Keratinocyte (primary cell): Measurements from ENCODE around the gene TKT. TPM values are rescaled to one million over a fixed set of nuclear protein-coding genes. Genes with fewer than 3 reads are reported as not detected.

Experiments
- DNase-seq: peaks from one replicate; pipeline ENCODE4 v3.0.0-alpha.2; 2011; ENCODE audit warnings: low read depth, missing footprints, low spot score
- FAIRE-seq: peaks from 2 replicates; lab custom pipeline; 2011; peaks lifted over from hg19 to GRCh38; lab: Jason Lieb, UNC
- H2AFZ ChIP-seq: 2 replicates; pipeline ENCODE4 v1.6.0; 2012; ENCODE audit warnings: low read length, control low read depth, inconsistent platforms; ENCODE audit not compliant: control insufficient read depth
- H3K27ac ChIP-seq: 2 replicates; pipeline ENCODE4 v1.5.1; 2011; ENCODE audit warnings: low read length; ENCODE audit not compliant: control insufficient read depth, insufficient read depth
- H3K27me3 ChIP-seq: 3 replicates; pipeline ENCODE4 v1.6.0; 2011; ENCODE audit warnings: low read length; ENCODE audit not compliant: control insufficient read depth, insufficient read depth; ENCODE audit errors: extremely low read depth
- H3K36me3 ChIP-seq, 2 experiments: 2 replicates in 1 of 2; 3 replicates in 1 of 2; pipeline ENCODE4 v1.5.1; 2011; ENCODE audit warnings: low read length in 2 of 2, mild to moderate bottlenecking in 1 of 2; ENCODE audit not compliant: control insufficient read depth in 2 of 2, insufficient read depth in 2 of 2; ENCODE audit errors: extremely low read depth in 1 of 2
- H3K4me1 ChIP-seq: 3 replicates; pipeline ENCODE4 v1.5.1; 2011; ENCODE audit warnings: low read length; ENCODE audit not compliant: control insufficient read depth, insufficient read depth; ENCODE audit errors: extremely low read depth
- H3K4me2 ChIP-seq: 3 replicates; pipeline ENCODE4 v1.6.0; 2011; ENCODE audit warnings: low read depth, low read length; ENCODE audit not compliant: control insufficient read depth, insufficient read depth; ENCODE audit errors: extremely low read depth
- H3K4me3 ChIP-seq, 3 experiments: fragments of 200-600 bp in 1 of 3; sonication (generic) in 1 of 3; 2 replicates in 2 of 3; 3 replicates in 1 of 3; pipeline ENCODE4 v1.5.1; 2011 to 2016; ENCODE audit warnings: low read length in 3 of 3, mild to moderate bottlenecking in 3 of 3, control low read depth in 2 of 3, inconsistent platforms in 1 of 3, low read depth in 1 of 3, mixed read lengths in 1 of 3, mixed run types in 1 of 3, moderate library complexity in 1 of 3; ENCODE audit not compliant: control insufficient read depth in 2 of 3, insufficient read depth in 2 of 3; ENCODE audit errors: extremely low read depth in 1 of 3
- H3K79me2 ChIP-seq: 2 replicates; pipeline ENCODE4 v1.6.0; 2012; ENCODE audit warnings: low read length; ENCODE audit not compliant: control insufficient read depth, insufficient read depth
- H3K9ac ChIP-seq: 3 replicates; pipeline ENCODE4 v1.6.0; 2011; ENCODE audit warnings: low read length; ENCODE audit not compliant: control insufficient read depth, insufficient read depth; ENCODE audit errors: extremely low read depth
- H3K9me1 ChIP-seq: 3 replicates; pipeline ENCODE4 v1.6.0; 2011; ENCODE audit warnings: low read length; ENCODE audit not compliant: control insufficient read depth, insufficient read depth; ENCODE audit errors: extremely low read depth
- H3K9me3 ChIP-seq: 2 replicates; pipeline ENCODE4 v1.5.1; 2012; ENCODE audit warnings: low read depth, low read length; ENCODE audit not compliant: control insufficient read depth
- H4K20me1 ChIP-seq: 3 replicates; pipeline ENCODE4 v1.6.0; 2011; ENCODE audit warnings: low read length; ENCODE audit not compliant: control insufficient read depth, insufficient read depth; ENCODE audit errors: extremely low read depth
- CTCF ChIP-seq, 3 experiments: IDR thresholded peaks in 1 of 3; conservative IDR thresholded peaks in 1 of 3; optimal IDR thresholded peaks in 1 of 3; 2 replicates in 2 of 3; 3 replicates in 1 of 3; pipeline versions ENCODE3 to v1.5.1; 2011; ENCODE audit warnings: low read length in 3 of 3, mild to moderate bottlenecking in 3 of 3, moderate library complexity in 2 of 3, control low read depth in 1 of 3, inconsistent platforms in 1 of 3; ENCODE audit not compliant: insufficient read depth in 2 of 3; ENCODE audit errors: extremely low read depth in 1 of 3
- EZH2 ChIP-seq: IDR thresholded peaks from one replicate; pipeline ENCODE4 v1.6.1; 2012; ENCODE audit warnings: inconsistent platforms, mild to moderate bottlenecking, low read length, moderate library complexity
- dilution Hi-C: fragments of 300-500 bp; cut with MboI; formaldehyde crosslinking; loops from one replicate; pipeline ENCODE4 v1.7.0; 2020; ENCODE audit warnings: low sequenced_read_pairs; ENCODE audit not compliant: extremely low pct_ligation_motif_present
- polyA plus RNA-seq, 5 experiments: library from polyadenylated mRNA; depleted of rRNA in 3 of 5; stranded (reverse) in 3 of 5; stranded (forward) in 1 of 5; unstranded in 1 of 5; fragments of >200 nt; gene quantifications; 1 replicate in 1 of 5; 2 replicates in 3 of 5; 3 replicates in 1 of 5; pipeline versions ENCODE4 v1.2.1 to v1.2.3, GENCODE V29; 2011 to 2012; ENCODE audit warnings: missing spikeins in 2 of 5, low read depth in 1 of 5, low replicate concordance in 1 of 5

TKT gene
- polyA plus RNA-seq, 1 donor (not counting 4 experiments of a cell fraction or from before 2014, with no cell fraction given), result 266 TPM

GRCh38 chr3:53243785-53244184 lies 12.0 kb downstream of the TKT start:
- peaks cover 90% of the 10 kb centered on the region for H3K79me2 ChIP-seq
- no peaks in the 10 kb centered on the region for H3K9me3 ChIP-seq
- peaks cover 16% of the 10 kb centered on the region for H3K9me1 ChIP-seq
- H3K36me3 ChIP-seq, result peaks cover 38 to 47% of the 10 kb centered on the region in 2 experiments
- no peaks in the 10 kb centered on the region for H3K27me3 ChIP-seq
- no peak overlapping the region for H3K4me3 ChIP-seq
- dilution Hi-C loops, result no loop called here
- TF ChIP-seq CTCF (optimal IDR thresholded peaks at IDR 0.05 in 1 of 3, IDR thresholded peaks at IDR 0.05 in 1 of 3, conservative IDR thresholded peaks at IDR 0.05 in 1 of 3; ENCODE audit: extremely low read depth in 1 of 3, insufficient read depth in 2 of 3, low read length in 3 of 3) (no peak), EZH2 (no peak)
- no peak overlapping the region for H3K27ac ChIP-seq
- DNase-seq (no peak), FAIRE-seq (no peak)
- H3K4me2 ChIP-seq, result no peak overlapping the region
- H3K9ac ChIP-seq, result no peak overlapping the region
- H4K20me1 ChIP-seq, result peaks cover 64% of the 10 kb centered on the region
- H2AFZ ChIP-seq, result no peak overlapping the region
- H3K4me1 ChIP-seq, result peaks cover 7% of the 10 kb centered on the region

- Histone ChIP-seq H3K27ac (no peak overlapping the region), H3K36me3 (peaks cover 42 to 47% of the 10 kb centered on the region in 2 experiments), H3K9me3 (no peaks in the 10 kb centered on the region), H3K4me2 (no peak overlapping the region), H3K4me1 (peaks cover 13% of the 10 kb centered on the region), H3K27me3 (no peaks in the 10 kb centered on the region), H3K9me1 (peaks cover 16% of the 10 kb centered on the region), H2AFZ (no peak overlapping the region), H3K79me2 (peaks cover 84% of the 10 kb centered on the region), H4K20me1 (peaks cover 58% of the 10 kb centered on the region), H3K4me3 (no peak overlapping the region), H3K9ac (no peak overlapping the region)
- no peak for DNase-seq
- TF ChIP-seq CTCF (optimal IDR thresholded peaks at IDR 0.05 in 1 of 3, IDR thresholded peaks at IDR 0.05 in 1 of 3, conservative IDR thresholded peaks at IDR 0.05 in 1 of 3; ENCODE audit: extremely low read depth in 1 of 3, insufficient read depth in 2 of 3, low read length in 3 of 3) (no peak), EZH2 (no peak)
- no peak for FAIRE-seq
- dilution Hi-C loops, result no loop called here
Measured at GRCh38 chr3:53243165-53243564, 12.7 kb downstream of the TKT start.
